Psoas muscle (tissue), 8 donors: ENCODE results near the gene RNF175. TPM values are rescaled to one million over a fixed set of nuclear protein-coding genes. Genes with fewer than 3 reads are reported as not detected.
A peak's percentile ranks its signal among the peaks of the same experiment; 100 is the strongest.

Experiments used
- ATAC-seq, 4 donors: fragments of 200-7000 bp; cut with Tn5 transposase; one replicate each; pipeline ENCODE4 v1.9.1; 2020; ENCODE audit warnings: moderate library complexity in 3 of 4, mild to moderate bottlenecking in 2 of 4
- DNase-seq, 2 donors: peaks; one replicate each; pipeline ENCODE4 v3.0.0-alpha.2; 2020
- H3K27ac ChIP-seq: fragments of 200-600 bp; one replicate; pipeline ENCODE4 v1.8.0; 2022
- H3K27me3 ChIP-seq, 3 donors: fragments of 200-600 bp in 1 of 3; one replicate each; pipeline versions ENCODE4 v1.6.1 to v1.8.0; 2013 to 2022; ENCODE audit warnings: low read length in 2 of 3, mild to moderate bottlenecking in 2 of 3, moderate library complexity in 1 of 3; ENCODE audit not compliant: insufficient read depth in 3 of 3
- H3K36me3 ChIP-seq, 2 donors: fragments of 200-600 bp in 1 of 2; one replicate each; pipeline versions ENCODE4 v1.6.1 to v1.8.0; 2013 to 2022; ENCODE audit warnings: low read depth in 1 of 2, mild to moderate bottlenecking in 1 of 2, moderate library complexity in 1 of 2; ENCODE audit not compliant: insufficient read depth in 1 of 2
- H3K4me1 ChIP-seq: fragments of 200-600 bp; one replicate; pipeline ENCODE4 v1.8.0; 2022
- H3K4me3 ChIP-seq: fragments of 200-600 bp; one replicate; pipeline ENCODE4 v1.8.0; 2022; ENCODE audit warnings: mild to moderate bottlenecking
- H3K9me3 ChIP-seq: fragments of 200-600 bp; one replicate; pipeline ENCODE4 v1.8.0; 2022
- CTCF ChIP-seq: fragments of 200-600 bp; IDR thresholded peaks from one replicate; pipeline ENCODE4 v1.8.0; 2022; ENCODE audit warnings: antibody characterized with exemption
- WGBS, 3 donors: extraction: QIAGEN DNeasy Blood & Tissue Kit; methylation state at CpG; one replicate each; pipeline versions ENCODE4 v1.1.6 to v1.1.7; 2013; 5-methylcytosine and 5-hydroxymethylcytosine counted together
- intact Hi-C, 2 donors: fragments of 100-400 bp; cut with DNase I; formaldehyde crosslinking; loops; one replicate each; pipeline versions ENCODE4 v1.11.0 to v1.14.2; 2022
- polyA plus RNA-seq, 3 donors: library from polyadenylated mRNA; stranded (reverse); fragments of 200-250 nt; gene quantifications; one replicate each; pipeline ENCODE4 v1.2.3, GENCODE V29; 2013
- total RNA-seq, 4 donors: library from RNA; stranded (reverse); fragmentation: NEBNext Ultra II Directional in 2 of 4; extraction: Animal tissue kit (Norgen Biotek cat#: 25700) in 2 of 4; gene quantifications; one replicate each; pipeline versions ENCODE4 v1.2.1 to v1.2.4, GENCODE V29; 2021 to 2023
- donor health status: healthy with polysubstance abuse.
- donor health status: DM: no; HTN: no; CAD: no; lungs with moderate emphysema.
- donor health status: Bipolar disorder and iron deficiency.
- donor health status: healthy.
- donor health status: DM: yes; HTN: yes; CAD: no.
- donor health status: DM: no; HTN: no; CAD: no.
- donor health status: DM: no; HTN: no; CAD: no.
- donor health status: DM: yes; HTN: yes; CAD: no.

RNF175 gene
- total and polyA plus RNA-seq, 7 donors, result 0.05 to 0.07 TPM; not detected in 5

GRCh38 chr4:153804722-153805121, 44.9 kb upstream of the RNF175 start:
- Histone ChIP-seq H3K4me1 (no peaks in the 10 kb centered on the region), H3K27ac (no peak overlapping the region), H3K36me3 (no peaks in the 10 kb centered on the region), H3K4me3 (no peak overlapping the region), H3K27me3 (no peaks in the 10 kb centered on the region), H3K9me3 (no peaks in the 10 kb centered on the region)
- no peak for TF ChIP-seq CTCF
- ATAC-seq, result no peak
- intact Hi-C loops, result no loop called here
- DNase-seq, result no peak
- WGBS, 3 donors, result 31 to 33% (median 31%) methylated on average over 3 of the region's 3 CpGs

GRCh38 chr4:153799694-153800074, 39.9 kb upstream of the RNF175 start:
- H3K4me1 ChIP-seq, result no peaks in the 10 kb centered on the region
- H3K36me3 ChIP-seq, result no peaks in the 10 kb centered on the region
- peak in 1 of 4 donors; percentile 22 for ATAC-seq
- intact Hi-C loops, result no loop called here
- 11 to 19% (median 17%) methylated on average over 2 of the region's 2 CpGs for WGBS, 3 donors
- peaks cover 0 to 11% (median 6%) of the 10 kb centered on the region in 3 donors for H3K27me3 ChIP-seq
- no peaks in the 10 kb centered on the region for H3K9me3 ChIP-seq
- no peak overlapping the region for H3K4me3 ChIP-seq
- peak in 1 of 2 donors; percentile 34 for DNase-seq
- H3K27ac ChIP-seq, result no peak overlapping the region
- no peak for TF ChIP-seq CTCF

DNA sequence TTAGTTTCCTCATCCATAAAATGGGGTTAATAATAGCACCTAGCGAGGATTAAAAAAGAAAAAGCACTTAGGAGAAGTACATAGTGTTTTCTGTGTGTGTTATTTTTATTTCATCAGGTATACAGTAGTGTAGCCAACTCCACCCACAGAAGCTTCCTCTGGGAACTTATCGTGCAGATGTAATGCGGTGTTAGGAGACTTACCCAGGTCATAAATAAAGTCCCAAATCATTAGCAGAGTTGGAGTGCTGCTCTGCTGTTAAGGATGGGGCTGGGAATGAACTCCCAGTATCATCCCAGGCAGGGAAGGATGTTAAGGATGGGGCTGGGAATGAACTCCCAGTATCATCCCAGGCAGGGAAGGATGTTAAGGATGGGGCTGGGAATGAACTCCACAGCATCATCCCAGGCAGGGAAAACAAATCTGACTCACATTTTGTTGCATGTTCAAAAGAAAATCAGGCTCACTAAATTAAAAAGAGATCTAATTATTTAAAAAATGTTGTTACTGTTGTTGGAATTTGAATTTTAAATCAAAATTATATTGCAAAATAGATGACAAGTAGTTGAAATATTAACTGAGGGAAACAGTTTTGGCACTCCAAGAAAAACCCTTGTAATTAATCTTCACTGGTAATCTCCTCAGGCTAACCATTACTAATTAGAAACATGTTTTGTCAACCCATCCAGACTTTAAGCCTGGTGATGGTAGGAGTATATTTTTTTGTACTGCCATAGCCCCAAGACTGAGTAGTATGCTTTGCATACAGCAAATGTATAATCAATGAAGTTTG, 39.3 kb upstream of the RNF175 start:
- intact Hi-C loops, result no loop called here
- H3K27ac ChIP-seq, result no peak overlapping the region
- no peaks in the 10 kb centered on the region for H3K36me3 ChIP-seq
- peaks cover 0 to 15% (median 6%) of the 10 kb centered on the region in 3 donors for H3K27me3 ChIP-seq
- 38 to 42% (median 42%) methylated on average over 3 of the region's 3 CpGs for WGBS, 3 donors
- no peaks in the 10 kb centered on the region for H3K9me3 ChIP-seq
- no peaks in the 10 kb centered on the region for H3K4me1 ChIP-seq
- TF ChIP-seq CTCF, result no peak
- no peak overlapping the region for H3K4me3 ChIP-seq
- ATAC-seq (peak in 1 of 4 donors; percentile 26), DNase-seq (no peak)

GRCh38 chr4:153798420-153798819, 38.6 kb upstream of the RNF175 start:
- H3K4me3 ChIP-seq, result no peak overlapping the region
- WGBS, 3 donors, result 39 to 53% (median 48%) methylated on average over 3 of the region's 3 CpGs
- TF ChIP-seq CTCF, result no peak
- no peaks in the 10 kb centered on the region for H3K9me3 ChIP-seq
- H3K4me1 ChIP-seq, result no peaks in the 10 kb centered on the region
- no peak overlapping the region for H3K27ac ChIP-seq
- peaks cover 0 to 22% (median 6%) of the 10 kb centered on the region in 3 donors for H3K27me3 ChIP-seq
- H3K36me3 ChIP-seq, result no peaks in the 10 kb centered on the region
- ATAC-seq (no peak), DNase-seq (no peak)
- intact Hi-C loops, result no loop called here

- DNase-seq (no peak), ATAC-seq (no peak)
- intact Hi-C loops, result no loop called here
- TF ChIP-seq CTCF, result no peak
- H3K27me3 ChIP-seq, result peaks cover 6 to 64% (median 21%) of the 10 kb centered on the region in 3 donors
- 67 to 69% (median 69%) methylated on average over 5 of the region's 5 CpGs for WGBS, 3 donors
- H3K36me3 ChIP-seq, result no peaks in the 10 kb centered on the region
- no peaks in the 10 kb centered on the region for H3K4me1 ChIP-seq
- H3K9me3 ChIP-seq, result no peaks in the 10 kb centered on the region
- no peak overlapping the region for H3K4me3 ChIP-seq
- H3K27ac ChIP-seq, result no peak overlapping the region
Observed at GRCh38 chr4:153794006-153794405, 34.2 kb upstream of the RNF175 start.
